GM12891 (cell line): ENCODE results near the gene RERE.

ENCODE experiments used
- PAX5 ChIP-seq: IDR thresholded peaks from 2 replicates; pipeline ENCODE4 v1.6.1; 2011; ENCODE audit warnings: low read length, moderate library complexity, mild to moderate bottlenecking; ENCODE audit not compliant: insufficient read depth, severe bottlenecking
- POLR2A ChIP-seq: IDR thresholded peaks from 2 replicates; pipeline ENCODE4 v1.6.1; 2011; ENCODE audit warnings: low read depth, low read length, control low read depth
- POLR2AphosphoS5 ChIP-seq: IDR thresholded peaks from 2 replicates; pipeline ENCODE4 v1.6.1; 2011; ENCODE audit warnings: low read depth, low read length, control low read depth
- POU2F2 ChIP-seq: IDR thresholded peaks from 2 replicates; pipeline ENCODE4 v1.6.1; 2011; ENCODE audit warnings: low read depth, mild to moderate bottlenecking, control low read depth, low read length, moderate library complexity
- SPI1 ChIP-seq: IDR thresholded peaks from 2 replicates; pipeline ENCODE4 v1.6.1; 2011; ENCODE audit warnings: low read depth, low read length, control low read depth
- TAF1 ChIP-seq: IDR thresholded peaks from 2 replicates; pipeline ENCODE4 v1.6.1; 2011; ENCODE audit warnings: low read depth, low read length, control low read depth

DNA sequence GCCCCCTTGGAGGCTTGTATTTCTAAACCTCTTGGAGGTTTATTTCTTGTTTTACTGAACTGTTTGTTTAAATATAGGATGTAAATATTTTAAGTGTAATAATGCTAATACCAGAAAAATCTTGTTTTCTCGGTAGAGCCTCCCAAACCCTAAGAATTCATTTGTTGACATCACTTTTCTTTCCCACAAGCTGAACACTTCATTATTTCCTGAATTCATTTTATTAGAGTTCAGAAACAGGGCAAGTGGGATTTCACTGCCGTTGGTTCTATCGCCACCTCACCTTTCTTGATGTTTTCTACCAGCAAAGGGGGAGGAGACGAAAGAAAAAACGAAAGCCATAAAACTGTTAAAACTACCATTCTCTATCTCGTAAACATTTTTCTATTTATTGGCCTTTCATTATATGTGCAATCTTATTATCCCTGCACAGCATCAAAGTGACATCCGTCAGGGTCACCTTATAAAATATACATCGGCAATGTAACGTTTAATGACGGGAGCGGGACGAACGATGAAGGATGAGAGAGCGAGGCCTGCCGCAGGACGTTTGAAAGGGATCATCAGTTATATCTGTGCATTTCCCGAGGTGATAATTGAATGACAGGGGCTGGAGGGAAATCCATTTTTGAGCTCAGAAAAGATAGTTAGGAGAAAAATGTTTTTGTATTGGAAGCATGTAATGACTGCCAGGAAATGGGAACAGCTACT lies 440.0 kb downstream of the RERE start:
- TF ChIP-seq POLR2A (no peak), POLR2AphosphoS5 (no peak), POU2F2 (no peak), TAF1 (no peak), PAX5 (no peak), SPI1 (no peak)
